Hematopoietic multipotent progenitor cell treated with erythropoietin and hydrocortisone succinate and interleukin-3 and kit ligand, for 17 days (in vitro differentiated cells): Measurements from ENCODE around the gene CAMTA1.
A peak's percentile ranks its signal among the peaks of the same experiment; 100 is the strongest.

Experiments used
- DNase-seq: peaks from one replicate; pipeline ENCODE4 v3.0.0-alpha.2; 2015; ENCODE audit warnings: low spot score

Gene CAMTA1

DNA sequence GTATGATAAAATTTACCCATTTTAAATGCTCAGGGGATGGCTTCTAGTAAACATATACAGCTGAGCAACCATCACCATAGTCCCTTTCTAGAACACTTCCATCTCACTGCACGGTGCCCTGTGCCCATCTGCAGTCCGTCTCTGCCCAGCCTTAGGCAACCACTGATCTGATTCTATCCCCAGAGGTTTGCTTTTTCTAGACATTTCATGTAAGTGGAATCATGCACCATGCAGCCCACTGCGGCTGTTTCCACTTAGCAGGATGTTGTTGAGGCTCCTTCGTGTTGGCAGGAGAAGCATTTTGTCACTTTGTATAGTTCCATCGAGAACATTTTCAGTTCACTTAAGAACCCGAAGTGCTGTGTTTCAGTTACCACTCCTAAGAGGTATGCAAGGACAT, 958.1 kb downstream of the CAMTA1 start:
- no peak for DNase-seq

DNA sequence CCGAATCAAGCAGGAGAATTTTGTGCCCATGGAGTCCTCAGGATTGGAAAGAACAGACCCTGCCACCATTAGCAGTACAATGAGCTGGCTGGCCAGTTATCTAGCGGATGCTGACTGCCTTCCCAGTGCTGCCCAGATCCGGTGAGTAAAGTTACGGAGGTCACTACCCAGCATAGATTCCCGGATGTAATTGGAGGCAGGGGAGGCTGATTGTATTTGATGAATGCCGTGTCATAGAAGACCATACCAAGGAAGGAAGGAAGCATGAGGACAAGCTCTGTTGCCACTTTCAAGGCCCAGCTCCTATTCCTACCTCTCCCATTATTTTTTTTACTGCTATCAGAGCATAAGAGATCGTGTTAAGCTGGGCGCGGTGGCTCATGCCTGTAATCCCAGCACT, 959.6 kb downstream of the CAMTA1 start:
- no peak for DNase-seq

- DNase-seq, result no peak
These were observed 960.5 kb downstream of the CAMTA1 start for GRCh38 chr1:7745783-7746182.

DNA sequence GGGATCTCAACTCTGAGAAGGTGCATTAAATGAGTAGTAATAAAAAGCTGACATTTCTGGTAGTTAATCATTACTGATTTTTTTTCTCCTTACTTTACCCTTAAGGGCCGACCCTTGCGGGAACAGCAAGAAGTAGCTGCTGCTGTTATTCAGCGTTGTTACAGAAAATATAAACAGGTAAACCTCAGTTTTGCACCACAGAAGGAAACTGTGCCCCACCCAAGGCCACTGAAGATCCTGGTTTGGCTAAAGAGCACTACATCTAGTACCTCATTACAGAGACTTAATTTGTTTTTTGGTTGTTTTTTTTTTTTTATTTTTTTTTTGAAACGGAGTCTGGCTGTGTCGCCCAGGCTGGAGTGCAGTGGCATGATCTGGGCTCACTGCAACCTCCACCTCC, 962.4 kb downstream of the CAMTA1 start:
- DNase-seq, result no peak

DNA sequence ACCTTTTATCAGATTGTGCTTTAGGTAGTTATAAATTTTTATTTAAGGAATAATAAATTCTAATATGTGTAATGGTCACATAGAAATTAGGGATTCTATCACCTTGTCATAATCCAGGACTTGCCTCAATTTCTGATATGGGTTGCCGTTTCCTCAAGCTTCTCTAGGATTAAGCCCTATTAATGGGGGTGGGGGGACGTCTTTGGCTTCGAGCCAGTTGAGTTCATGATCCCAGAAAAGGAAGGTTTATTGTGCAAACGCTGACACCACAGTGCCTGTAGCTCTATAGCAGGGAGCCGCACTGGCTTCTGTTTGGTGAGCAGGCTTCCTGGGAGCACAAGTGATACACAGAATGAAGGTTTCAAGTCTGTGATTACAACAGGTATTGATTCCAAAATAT, 963.9 kb downstream of the CAMTA1 start:
- no peak for DNase-seq

- no peak for DNase-seq
These were observed 965.9 kb downstream of the CAMTA1 start for GRCh38 chr1:7751174-7751573.

GRCh38 chr1:7752512-7753417, 967.5 kb downstream of the CAMTA1 start:
- peak; percentile 41 for DNase-seq

GRCh38 chr1:7753641-7754040, 968.4 kb downstream of the CAMTA1 start:
- no peak for DNase-seq

DNA sequence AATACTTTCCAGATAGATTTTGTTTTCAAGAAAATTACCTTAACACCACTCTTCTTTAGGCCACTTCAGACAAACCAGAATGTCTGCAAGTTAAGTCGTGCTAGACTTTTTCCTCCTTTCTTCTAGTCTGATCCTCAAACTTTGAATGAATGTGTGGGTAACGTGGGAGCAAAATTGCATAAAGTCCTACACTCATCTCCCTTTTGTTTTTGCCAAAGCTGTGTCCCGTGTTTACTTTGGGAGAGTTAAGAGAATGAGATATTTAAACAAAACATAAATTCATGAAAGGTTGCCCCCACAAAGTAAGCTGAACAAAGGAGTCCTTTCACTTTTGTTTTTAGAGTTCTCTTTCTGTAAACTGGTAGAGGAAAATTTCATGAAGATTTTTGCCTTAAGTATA, 969.0 kb downstream of the CAMTA1 start:
- DNase-seq, result no peak

GRCh38 chr1:7755448-7755847, 970.2 kb downstream of the CAMTA1 start:
- DNase-seq, result no peak

GRCh38 chr1:7760245-7760644, 975.0 kb downstream of the CAMTA1 start:
- no peak for DNase-seq

DNA sequence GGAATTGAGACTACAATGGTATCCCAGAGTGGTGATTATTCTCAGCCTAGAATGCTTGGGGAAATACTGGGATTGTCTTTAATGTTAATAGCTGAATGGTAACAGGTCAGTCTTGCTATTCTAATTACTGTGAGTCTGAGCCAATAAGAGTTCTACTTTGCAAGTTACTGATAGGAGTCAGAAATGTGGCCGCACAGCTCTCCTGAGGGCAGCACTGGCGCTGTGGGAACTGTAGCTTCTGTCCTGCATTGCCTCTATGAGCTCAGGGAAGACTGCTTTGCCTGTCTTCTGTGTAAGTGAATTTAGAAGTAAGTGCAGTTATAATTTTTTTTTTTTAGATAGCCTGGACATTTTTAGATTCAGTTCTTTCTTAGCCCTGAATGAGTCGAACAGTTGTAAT, 975.8 kb downstream of the CAMTA1 start:
- no peak for DNase-seq

DNA sequence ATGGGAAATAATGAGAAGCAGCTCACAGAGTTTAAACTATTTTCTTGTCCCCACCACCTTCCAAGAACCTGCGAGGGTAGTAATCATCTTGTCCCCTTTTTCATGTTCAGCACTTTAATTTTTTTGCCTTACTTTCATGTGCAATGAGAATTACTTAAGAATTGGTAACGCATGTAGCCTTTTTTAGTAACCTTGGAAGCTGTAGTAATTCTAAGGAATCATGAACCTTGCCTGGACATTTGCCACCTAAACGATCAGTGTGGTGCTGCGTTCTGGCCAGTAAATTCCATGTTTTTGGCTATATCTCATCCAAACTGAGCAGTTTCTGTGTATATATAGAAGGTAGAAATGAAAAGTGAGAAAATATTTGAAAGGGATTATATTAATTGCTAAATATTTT, 981.9 kb downstream of the CAMTA1 start:
- DNase-seq, result no peak

DNA sequence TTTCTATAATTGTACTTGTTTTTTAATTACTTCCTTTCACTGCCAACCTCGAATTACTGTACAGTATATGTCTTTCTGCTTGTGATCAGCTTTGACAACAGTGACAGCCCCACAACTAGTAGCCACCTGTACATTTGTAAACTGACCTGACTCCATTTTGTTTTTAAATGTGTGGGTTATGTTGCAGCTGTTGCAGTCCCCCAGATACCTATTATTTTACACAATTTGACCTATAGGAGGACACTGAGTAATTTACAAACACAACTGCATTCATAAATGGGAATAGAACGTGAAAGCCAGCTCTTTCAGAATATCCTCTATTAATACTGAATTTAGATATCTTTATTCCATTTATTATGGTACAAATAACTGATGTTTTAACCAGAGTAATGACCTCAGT, 983.3 kb downstream of the CAMTA1 start:
- no peak for DNase-seq

GRCh38 chr1:7769673-7770412, 984.6 kb downstream of the CAMTA1 start:
- no peak for DNase-seq

DNA sequence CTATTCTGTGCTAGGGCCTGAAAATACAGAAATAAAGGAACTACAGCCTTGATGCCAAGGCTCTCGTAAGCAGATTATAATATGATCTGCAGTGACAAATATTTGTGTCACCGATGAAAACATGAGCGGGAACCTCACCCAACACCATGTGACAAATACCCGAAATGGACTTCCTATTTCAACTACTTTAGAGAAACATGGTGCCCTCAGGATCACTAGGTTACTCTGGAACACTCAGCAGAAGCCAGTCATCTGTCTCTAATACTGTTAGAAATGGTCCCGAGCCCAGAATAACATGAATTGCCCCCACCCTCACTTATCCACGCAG, 985.4 kb downstream of the CAMTA1 start:
- no peak for DNase-seq

DNA sequence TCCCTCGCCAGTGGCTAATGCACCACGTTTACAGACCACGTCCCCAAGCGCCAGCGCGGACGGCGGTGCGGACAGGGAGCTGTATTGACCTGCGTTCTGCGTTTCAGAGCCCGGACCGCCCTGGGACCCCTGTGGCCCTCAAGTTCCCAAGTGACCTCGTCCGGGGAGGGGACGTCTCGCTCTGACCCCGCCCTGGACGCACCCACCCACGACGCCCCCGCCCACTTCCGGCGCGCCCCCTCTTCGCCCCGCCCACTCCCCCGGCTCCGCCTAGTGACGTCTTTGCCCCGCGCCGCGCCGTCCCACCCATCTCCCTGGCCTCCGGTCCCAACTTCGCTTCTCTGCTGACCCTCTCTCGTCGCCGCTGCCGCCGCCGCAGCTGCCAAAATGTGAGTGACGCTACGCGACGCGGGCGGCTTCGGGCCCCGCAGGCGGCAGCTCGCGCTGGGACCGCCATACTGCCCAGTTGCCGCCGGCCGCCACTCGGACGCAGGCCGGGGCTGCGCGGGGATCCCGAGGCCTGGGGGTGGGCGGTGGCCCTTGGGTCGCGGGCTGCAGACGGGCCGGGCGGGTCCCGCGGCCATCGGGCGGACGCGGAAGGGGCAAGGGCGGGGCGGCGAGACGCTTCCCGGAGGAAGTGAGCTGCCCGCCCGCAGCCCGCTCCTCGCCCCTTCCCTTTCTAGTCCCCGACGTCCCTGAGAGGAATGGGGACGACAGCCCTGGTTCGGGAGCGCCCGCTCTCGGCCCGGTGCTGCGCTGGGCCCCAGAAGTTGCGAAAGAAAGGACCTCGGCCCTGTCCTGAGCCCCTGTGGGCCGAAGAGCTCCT, 986.0 kb downstream of the CAMTA1 start, which contains the start of gene VAMP3:
TSS of gene VAMP3 (plus strand) at position 300 of the 826 bp plus-strand sequence. CDS start at position 388, 88 bp downstream.
- peak; percentile 81 for DNase-seq

DNA sequence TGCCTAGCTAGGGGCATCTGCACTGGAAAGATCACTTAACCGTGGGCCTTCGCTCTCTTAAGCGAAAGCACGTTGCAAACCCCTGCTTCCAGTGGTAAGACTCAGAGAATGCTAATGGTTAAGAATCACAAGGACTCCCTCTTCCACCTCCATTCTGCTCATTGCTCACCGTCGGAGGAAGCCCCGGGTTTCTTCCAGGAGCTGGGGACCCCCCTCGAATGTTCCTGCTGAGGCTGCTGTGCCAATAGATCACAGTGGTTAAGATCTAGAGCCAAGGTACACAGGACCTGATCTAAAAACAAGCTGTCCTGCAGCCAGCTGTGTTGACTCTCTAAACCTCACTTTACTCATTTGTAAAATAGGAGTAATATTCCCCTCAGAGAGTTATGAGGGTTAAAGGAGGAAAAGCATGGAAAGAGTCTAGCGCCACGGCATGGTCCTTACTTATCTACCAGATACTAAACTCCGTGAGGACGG, 986.6 kb downstream of the CAMTA1 start:
- no peak for DNase-seq

DNA sequence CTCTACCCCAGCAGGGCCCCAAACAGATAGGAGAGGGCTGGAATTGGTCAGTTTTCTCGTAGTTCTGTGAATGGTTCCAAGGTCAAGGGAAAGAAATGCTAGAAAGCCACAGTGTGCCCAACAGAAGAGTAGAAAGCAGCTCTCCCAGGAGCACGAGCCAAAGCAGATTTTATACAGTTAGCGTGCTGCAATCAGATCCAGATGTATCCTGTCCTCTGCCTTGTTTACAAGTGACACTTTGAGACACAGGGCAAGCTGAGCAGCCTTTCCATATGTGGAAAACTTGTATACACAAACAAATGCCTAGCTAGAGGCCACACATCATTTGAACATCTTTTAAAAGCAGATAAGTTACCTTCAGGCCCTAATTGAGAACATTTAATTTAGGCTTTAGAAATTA, 992.3 kb downstream of the CAMTA1 start:
- no peak for DNase-seq

DNA sequence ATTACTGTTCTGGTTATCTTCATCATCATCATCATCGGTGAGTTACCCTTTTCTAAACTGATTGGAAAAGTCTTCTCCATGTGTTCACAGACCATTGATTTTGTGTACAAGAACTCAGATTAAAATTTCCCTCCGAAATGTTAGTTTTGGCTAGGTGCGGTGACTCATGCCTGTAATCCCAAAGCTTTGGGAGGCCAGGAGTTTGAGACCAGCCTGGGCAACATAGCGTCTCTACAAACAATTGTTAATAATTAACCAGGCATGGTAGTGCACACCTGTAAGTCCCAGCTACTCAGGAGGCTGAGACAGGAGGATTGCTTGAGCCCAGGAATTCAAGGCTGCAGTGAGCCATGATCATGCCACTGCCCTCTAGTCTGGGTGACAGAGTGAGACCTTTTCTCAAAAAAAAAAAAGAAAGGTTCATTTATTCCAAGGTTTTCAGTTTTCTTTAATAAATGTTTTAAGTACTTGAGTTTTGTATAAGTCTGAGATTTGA, 992.9 kb downstream of the CAMTA1 start:
- DNase-seq, result no peak

DNA sequence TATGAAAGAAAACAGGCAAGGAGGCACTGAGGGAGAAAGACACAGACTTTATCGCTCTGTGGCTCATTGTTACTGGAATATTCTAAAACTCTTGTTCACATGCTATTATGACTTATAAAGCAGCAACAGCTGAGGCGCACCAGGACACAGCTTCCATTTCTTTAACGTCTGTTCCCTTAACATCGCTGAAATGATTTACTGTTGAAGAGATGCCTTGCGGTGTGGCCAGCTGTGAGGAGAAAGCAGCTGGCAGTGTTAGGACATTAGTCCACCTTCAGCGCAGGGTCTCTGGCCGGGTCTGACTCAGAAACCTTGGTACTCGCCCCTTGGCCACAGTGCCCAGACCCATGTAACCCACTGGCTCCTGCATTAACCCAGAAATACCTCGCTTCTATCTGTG, 995.7 kb downstream of the CAMTA1 start:
- DNase-seq, result no peak

DNA sequence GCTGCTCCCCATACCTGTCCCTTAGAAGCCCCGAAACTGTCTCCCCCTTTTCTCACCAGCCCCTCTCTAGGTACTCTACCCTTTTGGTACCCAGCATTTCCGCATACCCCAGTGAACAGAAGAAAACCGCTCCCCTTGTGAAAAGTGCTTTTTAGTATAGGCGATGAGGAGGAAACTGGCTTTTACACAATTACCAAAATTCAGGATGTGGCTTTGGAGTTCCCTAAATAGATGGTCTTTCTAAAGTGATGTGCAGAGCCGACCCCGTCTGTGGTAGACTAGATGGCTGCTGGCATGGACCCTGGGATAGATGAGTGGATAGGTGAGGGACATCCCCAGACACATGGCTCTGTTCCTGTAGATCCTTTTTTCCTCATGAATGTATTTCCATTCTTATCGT, 996.2 kb downstream of the CAMTA1 start:
- no peak for DNase-seq
